PC-3 (cell line): ENCODE results near the gene SLAMF1.

ENCODE experiments used
- CTCF ChIP-seq: fragments of 300-600 bp; sonication (generic); conservative IDR thresholded peaks from 2 replicates; pipeline ENCODE4 v1.5.1; 2017; ENCODE audit warnings: antibody characterized with exemption, low read depth, mild to moderate bottlenecking, low read length
- EZH2 ChIP-seq: fragments of 300-600 bp; sonication (generic); IDR thresholded peaks from one replicate; pipeline ENCODE4 v1.6.1; 2017; ENCODE audit warnings: antibody characterized with exemption, mild to moderate bottlenecking, low read length; ENCODE audit not compliant: unreplicated experiment
- EZH2phosphoT487 ChIP-seq: fragments of 300-600 bp; sonication (generic); IDR thresholded peaks from 2 replicates; pipeline ENCODE4 v1.6.1; 2018; ENCODE audit warnings: mild to moderate bottlenecking, antibody characterized with exemption, low read length, borderline replicate concordance

GRCh38 chr1:160670701-160671100 lies 23.9 kb upstream of the SLAMF1 start:
- TF ChIP-seq EZH2 (no peak), CTCF (no peak), EZH2phosphoT487 (no peak)
